CD4-positive, alpha-beta T cell treated with Interleukin-15 for 1 hour (primary cell): ENCODE data around the gene CIAO3.

Source experiments
- DNase-seq: peaks from one replicate; pipeline ENCODE4 v3.0.0-alpha.2; 2020

CIAO3 gene

DNA sequence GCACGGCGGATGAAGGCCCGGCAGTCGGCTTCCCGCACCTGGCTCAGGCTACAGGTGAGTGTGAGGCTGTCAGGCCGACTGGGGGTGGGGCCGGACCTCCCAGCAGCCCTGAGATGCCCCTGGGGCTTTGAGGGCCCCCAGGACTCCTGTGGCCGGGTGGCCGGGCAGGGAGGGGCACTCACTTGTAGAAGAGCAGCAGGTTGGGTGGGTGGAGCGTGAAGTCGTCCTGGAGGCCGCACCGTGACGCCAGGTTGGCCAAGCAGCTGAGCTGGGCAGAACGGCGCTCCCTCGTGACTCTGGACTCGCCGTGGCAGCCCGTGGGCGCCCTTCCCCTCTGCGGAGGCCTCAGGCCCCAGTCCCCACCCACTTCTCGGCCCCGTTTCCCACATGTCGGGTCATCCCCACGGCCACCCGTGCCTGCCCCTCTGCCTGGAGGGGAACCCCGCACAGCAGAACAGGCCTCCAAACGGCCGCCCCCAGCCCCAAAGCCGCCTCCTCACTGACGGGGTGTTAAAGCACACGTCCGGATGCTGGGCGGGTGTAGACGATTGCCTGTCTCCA is 34.5 kb upstream of the CIAO3 start:
- DNase-seq, result no peak

DNA sequence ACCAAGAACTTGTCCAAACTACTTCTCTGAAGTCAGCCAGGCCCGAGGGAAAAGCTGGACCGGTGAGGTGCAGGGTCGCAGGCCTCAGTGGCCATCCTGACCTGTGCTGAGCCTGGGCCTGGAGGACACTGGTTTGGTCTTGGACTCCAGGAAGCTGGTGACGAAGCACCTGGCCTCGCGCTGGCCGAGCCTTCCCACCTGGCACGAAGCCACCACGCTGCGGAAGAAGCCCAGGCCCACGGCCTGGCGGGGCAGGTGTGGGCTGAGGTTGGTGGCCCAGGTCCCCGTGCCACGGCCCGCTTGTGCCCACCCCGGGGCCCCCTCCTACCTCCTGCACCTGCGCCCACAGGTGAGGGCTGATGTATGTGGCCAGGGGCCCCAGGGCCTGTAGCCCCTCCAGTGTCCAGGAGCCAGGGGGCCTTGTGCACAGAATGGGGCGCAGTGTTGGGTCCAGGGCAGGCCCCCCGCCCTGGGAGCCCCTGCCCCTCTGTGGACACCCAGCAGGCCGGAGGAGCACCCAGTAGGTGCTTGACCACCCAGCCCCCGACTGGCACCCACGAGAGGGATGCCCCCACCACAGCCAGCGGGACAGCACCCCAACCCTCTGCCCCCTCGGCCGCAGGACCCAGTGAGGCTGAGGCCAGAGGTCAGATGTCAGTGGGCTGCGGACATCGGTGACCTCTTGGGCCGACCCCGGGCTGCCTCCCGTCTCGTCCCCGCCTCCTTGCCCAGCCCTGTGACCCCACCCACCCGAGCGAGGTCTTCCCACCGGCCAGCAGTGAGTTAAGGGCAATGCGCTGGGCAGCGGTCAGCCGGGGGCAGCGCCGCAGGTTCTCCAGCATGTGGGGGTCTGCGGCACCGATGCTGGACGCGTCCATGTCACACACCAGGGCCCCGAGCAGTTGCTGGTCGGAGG is 33.5 kb upstream of the CIAO3 start:
- no peak for DNase-seq

DNA sequence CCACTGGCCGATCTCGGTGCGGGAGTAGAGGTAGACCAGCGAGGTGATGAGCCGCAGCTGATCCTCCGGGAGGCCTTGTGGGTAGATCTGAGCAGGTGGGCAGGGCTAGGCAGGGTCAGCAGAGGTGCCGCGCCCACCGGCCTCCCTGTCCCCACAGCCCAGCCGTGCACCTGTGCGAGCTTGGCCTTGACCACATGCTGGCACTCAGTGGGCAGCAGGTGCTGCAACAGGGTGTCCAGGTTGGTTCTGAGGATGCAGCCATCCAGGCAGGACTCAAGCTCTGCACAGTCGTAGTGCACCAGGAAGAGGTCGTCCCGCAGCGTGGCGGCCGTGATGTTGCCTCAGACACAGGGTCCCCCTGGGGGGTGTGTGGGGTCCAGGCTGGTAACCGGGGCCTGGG is 32.2 kb upstream of the CIAO3 start:
- DNase-seq, result no peak

DNA sequence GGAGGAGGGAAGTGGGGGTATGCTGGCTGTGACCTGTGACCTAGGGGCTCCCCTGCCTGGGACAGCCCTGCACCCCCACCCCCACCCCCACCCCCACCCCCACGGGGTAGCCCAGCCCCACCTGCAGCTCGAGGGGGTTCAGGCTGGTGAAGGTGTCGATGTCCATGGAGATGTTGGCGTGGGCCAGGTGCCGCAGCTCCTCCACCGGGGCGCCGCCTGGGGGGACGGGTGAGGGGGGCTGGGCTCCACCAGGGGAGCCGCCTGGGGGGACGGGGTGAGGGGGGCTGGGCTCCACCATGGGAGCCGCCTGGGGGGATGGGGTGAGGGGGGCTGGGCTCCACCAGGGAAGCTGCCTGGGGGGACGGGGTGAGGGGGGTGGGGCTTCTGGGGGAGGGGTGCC is 29.6 kb upstream of the CIAO3 start:
- no peak for DNase-seq

DNA sequence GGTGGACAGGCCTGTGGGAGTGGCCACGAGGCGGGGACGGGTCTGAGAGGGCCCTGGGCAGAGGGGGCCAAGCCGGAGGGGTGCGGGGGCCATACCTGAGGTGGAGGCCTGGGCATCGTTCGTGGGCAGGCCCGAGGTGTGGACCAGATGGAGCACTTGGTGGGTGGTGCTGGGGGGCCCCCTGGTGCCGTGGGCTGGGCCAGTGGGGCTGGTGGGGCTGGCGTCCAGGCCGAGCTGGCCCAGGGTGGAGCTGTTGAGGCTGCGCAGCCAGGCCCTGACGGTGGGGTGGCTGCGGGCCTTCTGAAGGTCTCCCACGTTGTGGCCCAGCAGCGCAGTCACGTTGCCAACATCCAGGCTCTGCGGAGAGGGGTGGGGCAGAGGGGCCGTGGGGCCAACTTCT is 29.1 kb upstream of the CIAO3 start:
- no peak for DNase-seq

DNA sequence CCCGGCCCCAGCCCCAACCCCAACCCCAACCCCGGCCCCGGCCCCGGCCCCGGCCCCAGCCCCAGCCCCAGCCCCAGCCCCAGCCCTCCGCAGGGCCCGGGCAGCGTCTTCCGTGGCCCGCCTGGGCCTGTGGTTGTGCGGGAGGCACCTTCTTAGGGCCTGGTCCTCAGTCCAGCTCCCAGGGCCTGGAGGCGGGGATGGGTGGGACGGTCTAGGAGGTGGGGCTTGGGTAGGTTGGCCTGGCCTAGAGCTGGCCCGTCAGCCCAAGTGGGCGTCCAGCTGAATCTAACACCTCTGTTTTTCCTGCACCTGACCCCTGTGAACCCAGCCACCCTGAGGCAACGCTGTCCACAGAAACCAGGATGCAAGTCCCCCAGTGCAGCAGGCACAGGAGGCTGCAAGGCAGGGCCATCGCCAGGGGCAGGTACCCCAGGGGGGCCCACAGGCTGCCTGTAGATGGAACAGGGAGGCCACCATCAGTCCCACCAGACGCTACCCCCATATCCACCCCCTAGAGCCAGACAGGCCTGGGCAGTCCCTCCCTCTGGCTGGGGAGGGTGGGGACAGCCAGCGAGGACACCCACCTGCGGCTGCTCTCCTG is 28.5 kb upstream of the CIAO3 start:
- DNase-seq, result no peak

DNA sequence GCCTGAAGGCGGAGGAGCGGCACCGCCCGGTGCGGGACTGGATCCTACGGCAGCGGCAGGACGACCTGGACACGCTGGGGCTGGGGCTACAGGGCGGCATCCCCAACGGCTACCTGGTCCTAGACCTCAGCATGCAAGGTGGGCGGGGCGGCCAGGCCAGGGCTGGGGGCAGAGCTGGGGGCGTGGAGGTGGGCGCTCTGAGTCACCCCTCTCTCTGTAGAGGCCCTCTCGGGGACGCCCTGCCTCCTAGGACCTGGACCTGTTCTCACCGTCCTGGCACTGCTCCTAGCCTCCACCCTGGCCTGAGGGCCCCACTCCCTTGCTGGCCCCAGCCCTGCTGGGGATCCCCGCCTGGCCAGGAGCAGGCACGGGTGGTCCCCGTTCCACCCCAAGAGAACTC is 27.6 kb upstream of the CIAO3 start:
- no peak for DNase-seq

DNA sequence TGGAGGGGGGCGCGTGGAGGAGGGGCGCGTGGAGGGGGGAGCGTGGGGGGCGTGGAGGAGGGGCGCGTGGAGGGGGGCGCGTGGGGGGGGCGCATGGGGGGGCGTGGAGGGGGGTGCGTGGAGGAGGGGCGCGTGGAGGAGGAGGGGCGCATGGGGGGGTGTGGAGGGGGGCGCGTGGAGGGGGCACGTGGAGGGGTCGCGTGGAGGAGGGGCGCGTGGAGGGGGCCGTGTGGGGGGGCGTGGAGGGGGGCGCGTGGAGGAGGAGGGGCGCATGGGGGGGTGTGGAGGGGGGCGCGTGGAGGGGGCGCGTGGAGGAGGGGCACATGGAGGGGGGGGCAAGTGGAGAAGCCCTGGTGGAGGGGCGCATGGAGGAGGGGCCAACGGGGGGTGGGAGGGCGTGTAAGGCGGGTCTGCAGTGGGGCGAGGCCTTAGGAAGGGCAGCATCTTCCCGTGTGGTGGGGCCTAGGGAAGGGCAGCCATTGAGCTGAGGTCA is 27.0 kb upstream of the CIAO3 start:
- no peak for DNase-seq

DNA sequence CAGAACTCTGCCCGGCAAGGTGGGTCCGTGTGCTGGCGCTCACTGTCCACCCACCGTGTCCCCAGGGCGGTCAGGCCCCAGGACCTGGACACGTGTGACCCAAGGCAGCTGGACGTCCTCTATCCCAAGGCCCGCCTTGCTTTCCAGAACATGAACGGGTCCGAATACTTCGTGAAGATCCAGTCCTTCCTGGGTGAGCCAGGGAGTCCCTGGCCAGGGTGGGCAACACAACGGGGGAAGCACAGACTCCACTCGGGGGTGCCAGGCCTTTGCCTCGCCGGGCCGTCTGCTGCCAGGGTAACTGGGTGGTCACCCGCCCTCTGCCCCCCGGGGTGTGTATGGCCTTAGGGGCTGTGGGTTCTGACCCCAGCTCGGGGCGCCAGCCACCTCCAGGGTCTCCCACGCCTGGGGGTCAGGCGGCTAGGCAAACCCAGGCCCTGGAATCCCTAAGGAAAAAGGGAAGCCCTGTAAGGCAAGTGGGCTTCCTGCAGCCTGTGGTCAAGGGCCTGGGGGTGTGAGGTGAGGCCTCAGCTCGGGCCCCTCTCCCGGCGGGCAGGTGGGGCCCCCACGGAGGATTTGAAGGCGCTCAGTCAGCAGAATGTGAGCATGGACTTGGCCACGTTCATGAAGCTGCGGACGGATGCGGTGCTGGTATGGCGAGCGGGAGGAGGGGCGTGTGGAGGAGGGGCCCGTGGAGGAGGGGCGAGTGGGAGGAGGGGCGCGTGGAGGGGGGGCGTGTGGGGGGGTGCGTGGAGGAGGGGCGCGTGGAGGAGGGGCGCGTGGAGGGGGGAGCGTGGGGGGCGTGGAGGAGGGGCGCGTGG is 26.2 kb upstream of the CIAO3 start:
- no peak for DNase-seq

DNA sequence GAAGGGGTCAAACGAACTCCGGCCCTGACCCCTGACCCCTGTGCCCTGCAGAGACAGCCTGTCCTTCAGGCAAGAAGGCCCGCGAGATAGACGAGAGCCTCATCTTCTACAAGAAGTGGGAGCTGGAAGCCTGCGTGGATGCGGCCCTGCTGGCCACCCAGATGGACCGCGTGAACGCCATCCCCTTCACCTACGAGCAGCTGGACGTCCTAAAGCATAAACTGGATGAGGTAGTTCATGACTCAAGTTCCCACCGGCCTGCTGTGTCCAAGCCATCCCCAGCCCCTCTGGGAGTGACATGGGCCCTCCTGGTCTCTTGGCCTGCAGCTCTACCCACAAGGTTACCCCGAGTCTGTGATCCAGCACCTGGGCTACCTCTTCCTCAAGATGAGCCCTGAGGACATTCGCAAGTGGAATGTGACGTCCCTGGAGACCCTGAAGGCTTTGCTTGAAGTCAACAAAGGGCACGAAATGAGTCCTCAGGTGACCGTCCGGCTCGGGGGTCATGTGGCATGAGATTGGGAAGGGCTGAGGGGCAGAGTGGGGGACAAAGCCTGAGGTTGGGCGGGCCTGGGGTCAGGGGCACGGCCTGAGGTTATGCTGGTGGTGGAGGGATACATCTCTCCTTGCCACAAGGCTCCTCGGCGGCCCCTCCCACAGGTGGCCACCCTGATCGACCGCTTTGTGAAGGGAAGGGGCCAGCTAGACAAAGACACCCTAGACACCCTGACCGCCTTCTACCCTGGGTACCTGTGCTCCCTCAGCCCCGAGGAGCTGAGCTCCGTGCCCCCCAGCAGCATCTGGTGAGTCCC is 25.4 kb upstream of the CIAO3 start:
- no peak for DNase-seq

DNA sequence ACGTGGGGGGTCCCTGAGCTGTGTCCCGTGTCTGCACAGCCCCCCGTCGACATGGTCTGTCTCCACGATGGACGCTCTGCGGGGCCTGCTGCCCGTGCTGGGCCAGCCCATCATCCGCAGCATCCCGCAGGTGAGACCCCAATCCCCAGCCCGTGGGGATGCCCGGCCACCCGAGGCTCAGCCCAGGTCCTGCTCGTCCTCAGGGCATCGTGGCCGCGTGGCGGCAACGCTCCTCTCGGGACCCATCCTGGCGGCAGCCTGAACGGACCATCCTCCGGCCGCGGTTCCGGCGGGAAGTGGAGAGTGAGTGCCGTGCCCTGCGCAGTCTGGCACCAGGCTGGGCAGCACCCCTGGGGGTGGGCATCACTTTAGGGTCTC is 24.7 kb upstream of the CIAO3 start:
- DNase-seq, result no peak

DNA sequence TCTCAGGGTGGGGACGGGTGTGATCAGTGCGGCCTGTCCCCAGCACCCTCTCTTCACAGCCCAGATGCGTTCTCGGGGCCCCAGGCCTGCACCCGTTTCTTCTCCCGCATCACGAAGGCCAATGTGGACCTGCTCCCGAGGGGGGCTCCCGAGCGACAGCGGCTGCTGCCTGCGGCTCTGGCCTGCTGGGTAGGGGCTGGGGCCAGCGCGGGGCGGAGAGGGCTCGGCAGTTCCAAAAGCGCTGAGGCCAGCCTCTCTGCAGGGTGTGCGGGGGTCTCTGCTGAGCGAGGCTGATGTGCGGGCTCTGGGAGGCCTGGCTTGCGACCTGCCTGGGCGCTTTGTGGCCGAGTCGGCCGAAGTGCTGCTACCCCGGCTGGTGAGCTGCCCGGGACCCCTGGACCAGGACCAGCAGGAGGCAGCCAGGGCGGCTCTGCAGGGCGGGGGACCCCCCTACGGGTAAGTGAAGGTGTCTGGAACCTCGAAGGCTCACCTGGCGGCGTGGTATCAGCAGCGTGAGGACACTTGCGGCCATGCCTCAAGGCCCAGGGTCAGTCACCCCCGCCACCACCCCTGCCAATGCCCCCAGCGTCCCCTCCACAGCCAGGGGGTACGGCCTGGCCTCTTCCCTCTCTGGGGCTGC is 24.2 kb upstream of the CIAO3 start:
- no peak for DNase-seq

DNA sequence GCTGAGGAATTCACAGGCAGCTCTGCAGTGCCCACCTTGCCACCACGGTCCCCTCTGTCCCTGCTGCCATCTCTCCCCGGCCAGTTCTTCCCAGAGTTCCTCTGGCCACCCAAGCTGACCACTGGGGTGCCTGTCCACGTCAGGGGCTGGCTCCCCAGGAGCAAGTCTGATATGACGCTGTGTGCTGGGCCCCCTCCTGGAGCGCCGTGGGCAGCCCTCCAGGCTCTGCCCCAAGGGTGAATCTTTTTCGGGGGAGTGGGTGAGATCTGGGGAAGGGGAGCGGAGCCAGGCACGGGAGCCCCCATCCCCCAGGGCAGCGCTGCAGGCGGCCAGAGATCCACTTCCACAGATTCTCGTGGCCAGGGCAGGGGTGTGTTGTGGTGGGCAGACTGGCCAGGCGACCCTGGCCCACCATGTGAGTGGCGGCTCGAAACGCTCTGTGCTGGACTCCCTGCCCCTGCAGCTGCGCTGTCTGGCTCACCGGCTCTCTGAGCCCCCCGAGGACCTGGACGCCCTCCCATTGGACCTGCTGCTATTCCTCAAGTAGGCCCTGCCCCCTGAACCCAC is 23.5 kb upstream of the CIAO3 start:
- no peak for DNase-seq

DNA sequence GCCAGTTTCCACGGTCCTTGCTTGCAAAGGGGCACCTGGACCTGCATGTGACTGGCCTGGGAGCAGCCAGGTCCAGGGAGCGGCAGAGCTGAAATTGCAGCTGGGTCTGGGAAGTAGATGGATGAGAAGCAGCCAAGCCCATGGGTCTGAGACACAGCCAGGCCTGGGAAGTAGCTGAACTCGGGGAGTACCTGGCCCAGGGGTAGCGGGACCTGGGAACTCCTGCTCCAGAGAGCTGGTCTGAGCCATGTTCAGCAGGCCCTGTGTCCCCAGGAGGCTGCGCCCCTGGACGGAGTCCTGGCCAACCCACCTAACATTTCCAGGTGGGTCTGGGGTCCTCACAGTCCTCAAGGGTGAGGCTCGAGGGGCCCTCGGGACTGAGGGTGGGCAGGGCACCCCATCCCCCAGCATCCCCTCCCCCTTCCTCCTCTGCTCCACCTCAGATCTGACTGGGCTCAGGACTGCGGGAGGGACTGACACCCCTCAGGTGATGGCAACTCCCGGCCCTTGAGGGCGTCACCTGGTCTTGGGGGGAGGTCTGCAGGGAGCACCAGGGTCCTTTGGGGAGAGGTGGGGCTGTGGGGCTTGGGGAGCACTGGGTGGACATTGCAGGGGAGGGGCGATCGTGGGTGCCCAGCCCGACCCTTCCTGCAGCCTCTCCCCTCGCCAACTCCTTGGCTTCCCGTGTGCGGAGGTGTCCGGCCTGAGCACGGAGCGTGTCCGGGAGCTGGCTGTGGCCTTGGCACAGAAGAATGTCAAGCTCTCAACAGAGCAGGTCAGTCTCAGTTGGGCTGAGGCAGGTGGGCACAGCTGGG is 22.8 kb upstream of the CIAO3 start:
- DNase-seq, result no peak

DNA sequence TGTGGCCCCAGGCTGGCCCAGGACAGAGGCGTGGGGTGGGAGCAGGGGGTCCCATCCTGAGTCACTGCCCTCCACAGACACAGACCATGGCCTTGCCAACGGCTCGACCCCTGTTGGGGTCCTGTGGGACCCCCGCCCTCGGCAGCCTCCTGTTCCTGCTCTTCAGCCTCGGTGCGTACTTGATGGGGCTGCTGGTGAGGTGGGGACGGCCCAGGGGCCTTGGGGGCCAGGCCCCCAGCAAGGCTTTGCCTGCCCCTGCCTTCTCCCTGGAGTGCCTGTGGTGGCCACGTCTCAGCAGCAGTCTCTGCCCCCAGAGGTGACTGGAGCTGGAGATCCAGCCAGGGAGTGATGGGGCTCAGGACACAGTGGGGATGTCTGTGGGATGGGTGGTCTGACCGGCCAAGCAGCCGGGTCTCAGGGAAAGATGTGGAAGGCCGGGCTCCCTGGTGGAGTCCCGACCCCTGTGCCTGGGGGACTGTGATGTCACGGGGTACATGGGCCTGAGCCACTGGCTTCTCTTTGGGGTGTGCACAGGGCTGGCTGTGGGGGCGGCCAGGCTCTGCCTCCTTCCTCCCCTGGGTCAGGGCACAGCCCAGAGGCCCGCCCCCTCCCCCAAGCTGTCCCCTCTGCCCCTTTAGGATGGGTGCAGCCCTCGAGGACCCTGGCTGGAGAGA is 21.9 kb upstream of the CIAO3 start:
- DNase-seq, result no peak

DNA sequence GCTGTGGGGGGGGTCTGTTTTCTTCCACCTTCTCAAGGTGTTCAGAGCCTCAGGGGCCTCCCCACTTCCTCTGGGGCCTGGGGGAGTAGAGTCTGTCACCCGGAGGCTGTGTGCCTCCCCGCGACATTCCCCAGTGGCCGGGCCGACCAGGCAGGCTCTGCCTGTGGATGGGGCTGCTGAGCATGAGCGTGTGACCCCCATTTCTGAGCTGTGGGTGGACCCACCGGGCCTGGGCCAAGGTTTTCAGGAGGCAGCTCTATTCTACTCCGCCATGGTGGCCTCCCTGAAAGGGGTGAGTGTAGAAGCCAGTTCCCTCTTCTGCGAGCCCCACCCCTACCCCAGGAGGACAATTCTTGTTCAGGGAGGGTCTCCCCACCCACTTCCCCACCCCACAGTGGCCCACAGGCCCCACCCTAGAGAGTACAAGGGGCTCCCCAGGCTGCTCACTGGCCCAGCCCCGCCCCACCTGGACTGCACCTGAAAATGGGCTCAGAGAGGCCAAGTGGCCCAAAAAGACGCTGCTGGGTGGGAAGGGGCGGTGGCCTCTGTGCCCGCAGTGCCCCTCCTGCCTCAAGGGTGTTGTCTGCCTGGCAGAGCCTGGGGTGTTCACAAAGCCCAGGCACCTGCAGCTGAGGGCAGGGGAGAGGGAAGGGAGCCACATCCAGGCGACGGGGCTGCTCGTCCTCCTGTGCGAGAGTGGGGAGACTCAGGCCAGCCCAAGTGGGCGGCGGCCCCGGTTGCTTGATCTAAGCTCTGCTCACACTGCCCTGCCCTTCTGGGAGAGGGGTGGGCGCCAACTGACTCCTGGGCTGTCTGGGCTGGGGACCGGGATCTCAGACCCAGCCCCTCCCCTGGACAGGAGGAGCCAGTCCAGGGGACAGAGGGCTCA is 21.1 kb upstream of the CIAO3 start:
- DNase-seq, result no peak

DNA sequence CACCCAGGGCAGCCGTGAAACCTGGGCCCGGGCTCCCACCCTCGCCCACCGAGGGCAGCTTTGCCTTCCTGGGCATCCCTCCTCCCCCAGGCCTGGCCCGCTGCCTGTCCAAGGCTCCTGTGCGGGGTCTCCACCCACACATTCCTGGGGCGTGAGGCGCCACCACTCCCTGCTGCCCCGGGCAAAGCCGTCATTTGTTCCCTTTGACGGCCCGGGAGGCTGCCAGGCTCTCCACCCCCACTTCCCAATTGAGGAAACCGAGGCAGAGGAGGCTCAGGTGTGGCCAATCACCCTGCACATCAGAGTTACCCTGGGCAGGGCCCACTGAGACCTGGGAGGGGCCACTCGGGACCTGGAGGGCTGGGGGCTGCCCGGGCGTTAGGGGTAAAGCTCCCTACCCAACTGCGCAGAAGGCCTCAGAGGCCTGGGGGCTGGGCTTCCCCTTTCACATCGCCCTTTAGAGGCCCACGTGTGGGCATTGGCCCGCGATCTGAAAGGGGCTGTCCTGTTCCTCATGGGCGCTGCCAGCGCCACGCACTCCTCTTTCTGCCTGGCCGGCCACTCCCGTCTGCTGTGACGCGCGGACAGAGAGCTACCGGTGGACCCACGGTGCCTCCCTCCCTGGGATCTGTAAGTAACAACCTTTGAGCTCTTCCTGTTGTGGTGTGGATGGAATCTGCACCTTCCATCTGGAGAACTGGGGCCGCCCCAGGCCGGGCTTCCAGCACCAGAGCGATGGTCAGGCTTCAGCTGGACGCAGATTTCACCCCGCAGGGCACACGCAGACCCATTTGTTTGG is 19.9 kb upstream of the CIAO3 start, which contains the start of gene MSLN:
TSS of gene MSLN (plus strand) at position 190 of the 799 bp plus-strand sequence. CDS start 1,947 bp downstream, outside the sequence.
- no peak for DNase-seq

DNA sequence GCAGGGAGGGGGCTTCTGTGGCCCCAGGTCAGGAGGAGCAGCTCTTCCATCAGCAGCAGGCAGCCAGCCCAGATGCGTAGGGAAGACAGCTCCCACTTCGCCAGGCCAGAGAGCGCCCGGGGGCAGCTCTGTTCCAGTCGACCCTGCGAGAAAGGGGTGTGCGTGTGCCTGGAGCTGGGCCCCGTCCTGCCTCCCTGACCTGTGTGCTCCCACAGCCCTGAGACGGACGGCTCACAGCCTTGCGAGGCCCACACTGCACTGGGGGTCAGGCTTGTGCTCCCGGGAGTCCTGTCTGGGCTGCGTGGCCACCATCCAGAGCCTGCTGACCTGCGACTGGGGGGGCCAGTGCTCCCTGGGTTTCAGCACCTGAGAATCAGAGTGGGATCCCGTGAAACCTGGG is 19.3 kb upstream of the CIAO3 start:
- DNase-seq, result no peak
